SK-N-SH treated with all-trans-retinoic acid at 6 μM for 48 hours (cell line): ENCODE results near the gene CCDC187.

ENCODE experiments used
- ATAC-seq: fragments of 200-7000 bp; cut with Tn5 transposase; 3 replicates; pipeline ENCODE4 v1.9.1; 2020; ENCODE audit warnings: mild to moderate bottlenecking, moderate library complexity
- ARNTL ChIP-seq: fragments of 450-650 bp; formaldehyde crosslinking; IDR thresholded peaks from 2 replicates; pipeline ENCODE4 v1.5.0; 2020; ENCODE audit warnings: low read depth, mild to moderate bottlenecking, moderate library complexity, borderline replicate concordance
- BACH2 ChIP-seq: fragments of 250-450 bp; sonication (Bioruptor Pico); IDR thresholded peaks from 2 replicates; pipeline ENCODE4 v1.9.0; 2021; ENCODE audit warnings: mild to moderate bottlenecking, borderline replicate concordance
- CREB5 ChIP-seq: fragments of 250-450 bp; sonication (Bioruptor Pico); IDR thresholded peaks from 2 replicates; pipeline ENCODE4 v1.5.1; 2020; ENCODE audit warnings: low read depth, mild to moderate bottlenecking, moderate library complexity
- CSDC2 ChIP-seq: fragments of 250-450 bp; sonication (Bioruptor Pico); IDR thresholded peaks from 2 replicates; pipeline ENCODE4 v1.5.0; 2020; ENCODE audit warnings: mild to moderate bottlenecking, moderate library complexity
- CSRNP3 ChIP-seq: fragments of 250-450 bp; sonication (Bioruptor Pico); IDR thresholded peaks from 2 replicates; pipeline ENCODE4 v1.5.1; 2021; ENCODE audit warnings: mild to moderate bottlenecking, moderate library complexity
- ESRRG ChIP-seq: fragments of 250-450 bp; sonication (Bioruptor Pico); IDR thresholded peaks from 2 replicates; pipeline ENCODE4 v1.6.1; 2021; ENCODE audit warnings: mild to moderate bottlenecking
- GLIS3 ChIP-seq: fragments of 250-450 bp; sonication (Bioruptor Pico); IDR thresholded peaks from 2 replicates; pipeline ENCODE4 v1.5.0; 2020; ENCODE audit warnings: mild to moderate bottlenecking, moderate library complexity
- OSR1 ChIP-seq: fragments of 250-450 bp; sonication (Bioruptor Pico); IDR thresholded peaks from 2 replicates; pipeline ENCODE4 v1.8.0; 2022; ENCODE audit warnings: moderate library complexity, mild to moderate bottlenecking, inconsistent platforms
- PATZ1 ChIP-seq: fragments of 250-450 bp; sonication (Bioruptor Pico); IDR thresholded peaks from 2 replicates; pipeline ENCODE4 v1.8.0; 2020; ENCODE audit warnings: mild to moderate bottlenecking, moderate library complexity, borderline replicate concordance
- PPARA ChIP-seq: fragments of 250-450 bp; sonication (Bioruptor Pico); IDR thresholded peaks from 2 replicates; pipeline ENCODE4 v1.5.0; 2020; ENCODE audit warnings: mild to moderate bottlenecking, borderline replicate concordance
- RARB ChIP-seq: fragments of 250-450 bp; sonication (Bioruptor Pico); IDR thresholded peaks from 2 replicates; pipeline ENCODE4 v1.8.0; 2021; ENCODE audit warnings: mild to moderate bottlenecking, moderate library complexity
- SNAI2 ChIP-seq: fragments of 250-450 bp; sonication (Bioruptor Pico); IDR thresholded peaks from 2 replicates; pipeline ENCODE4 v1.5.0; 2020; ENCODE audit warnings: mild to moderate bottlenecking, moderate library complexity
- TCF4 ChIP-seq: fragments of 250-450 bp; sonication (Bioruptor Pico); IDR thresholded peaks from 2 replicates; pipeline ENCODE4 v1.8.0; 2021; ENCODE audit warnings: mild to moderate bottlenecking, moderate library complexity, borderline replicate concordance
- TOX ChIP-seq: fragments of 250-450 bp; sonication (Bioruptor Pico); IDR thresholded peaks from 2 replicates; pipeline ENCODE4 v1.8.0; 2021; ENCODE audit warnings: mild to moderate bottlenecking, moderate library complexity, borderline replicate concordance
- TSHZ2 ChIP-seq: fragments of 250-450 bp; sonication (Bioruptor Pico); IDR thresholded peaks from 2 replicates; pipeline ENCODE4 v1.5.0; 2020; ENCODE audit warnings: mild to moderate bottlenecking, moderate library complexity
- ZC3H10 ChIP-seq: fragments of 250-450 bp; sonication (Bioruptor Pico); IDR thresholded peaks from 2 replicates; pipeline ENCODE4 v1.5.1; 2021; ENCODE audit warnings: mild to moderate bottlenecking, moderate library complexity
- ZFP3 ChIP-seq: fragments of 250-450 bp; sonication (Bioruptor Pico); IDR thresholded peaks from 2 replicates; pipeline ENCODE4 v1.5.0; 2020; ENCODE audit warnings: mild to moderate bottlenecking, moderate library complexity
- ZNF8 ChIP-seq: fragments of 450-650 bp; formaldehyde crosslinking; IDR thresholded peaks from 2 replicates; pipeline ENCODE4 v1.5.0; 2020; ENCODE audit warnings: mild to moderate bottlenecking, moderate library complexity

CCDC187 gene

GRCh38 chr9:136336156-136336870 lies 32.4 kb upstream of the CCDC187 start:
- no peak for TF ChIP-seq ESRRG (CRISPR knock-in tag)
- TF ChIP-seq TSHZ2 (CRISPR knock-in tag) = no peak
- no peak for TF ChIP-seq OSR1 (CRISPR knock-in tag)
- TF ChIP-seq CSDC2 (CRISPR knock-in tag) = no peak
- TF ChIP-seq ZNF8 (CRISPR knock-in tag) = no peak
- TF ChIP-seq GLIS3 (CRISPR knock-in tag) = no peak
- no peak for TF ChIP-seq ZC3H10
- no peak for TF ChIP-seq CSRNP3 (CRISPR knock-in tag)
- TF ChIP-seq RARB (CRISPR knock-in tag) = no peak
- peak; percentile 26 for ATAC-seq

- peak; percentile 2; the same call in 2 of the 3 replicates for ATAC-seq
- TF ChIP-seq CREB5 (CRISPR knock-in tag) = no peak
These were observed 31.6 kb upstream of the CCDC187 start for GRCh38 chr9:136335296-136336155.

GRCh38 chr9:136334541-136334940 lies 30.6 kb upstream of the CCDC187 start:
- TF ChIP-seq BACH2 (CRISPR knock-in tag) (no peak), CSDC2 (CRISPR knock-in tag) (no peak), TSHZ2 (CRISPR knock-in tag) (no peak), PATZ1 (CRISPR knock-in tag) (no peak), SNAI2 (CRISPR knock-in tag) (no peak)
- ATAC-seq = no peak

GRCh38 chr9:136333486-136333885 lies 29.6 kb upstream of the CCDC187 start:
- TF ChIP-seq PPARA = no peak
- TF ChIP-seq ZFP3 (CRISPR knock-in tag) = no peak
- TF ChIP-seq ARNTL = no peak
- no peak for TF ChIP-seq TOX (CRISPR knock-in tag)
- TF ChIP-seq TCF4 (CRISPR knock-in tag) = no peak
- no peak for TF ChIP-seq CSRNP3 (CRISPR knock-in tag)
- no peak for TF ChIP-seq ZC3H10
- TF ChIP-seq CSDC2 (CRISPR knock-in tag) = no peak
- no peak for ATAC-seq
